AG09309 (cell line): Measurements from ENCODE around the gene MAP4K3.

ENCODE experiments used
- DNase-seq: peaks from one replicate; pipeline ENCODE4 v3.0.0-alpha.2; 2010; ENCODE audit warnings: low read depth
- H3K4me3 ChIP-seq: 2 replicates; pipeline ENCODE4 v1.5.1; 2011; ENCODE audit warnings: mild to moderate bottlenecking, low read depth, low read length, moderate library complexity; ENCODE audit not compliant: control insufficient read depth
- TF ChIP-seq, protein P1 (sequence below): IDR thresholded peaks from 2 replicates; pipeline ENCODE4 v1.5.1; 2011; ENCODE audit warnings: mild to moderate bottlenecking, low read depth, low read length, inconsistent platforms; ENCODE audit not compliant: insufficient read depth, control insufficient read depth; ENCODE audit errors: missing control alignments

Gene MAP4K3

DNA sequence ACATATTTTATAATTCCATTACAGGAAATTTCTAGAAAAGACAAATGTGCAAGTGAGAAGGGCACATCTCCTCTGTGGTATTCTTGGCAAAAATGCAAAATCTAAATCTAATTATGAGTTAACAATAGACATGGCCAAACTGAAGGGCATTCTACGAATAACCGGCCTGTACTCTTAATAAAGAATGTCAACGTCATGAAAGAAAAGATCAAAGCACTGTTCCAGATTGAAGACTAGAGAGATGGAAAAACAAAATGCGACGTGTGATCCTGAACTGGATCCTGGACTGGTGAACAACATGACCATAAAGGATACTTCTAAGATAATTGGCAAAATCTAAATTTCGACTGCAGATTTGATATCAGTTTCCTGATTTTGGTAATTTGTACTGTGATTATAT is 196.3 kb downstream of the MAP4K3 start:
- TF ChIP-seq, protein P1, sequence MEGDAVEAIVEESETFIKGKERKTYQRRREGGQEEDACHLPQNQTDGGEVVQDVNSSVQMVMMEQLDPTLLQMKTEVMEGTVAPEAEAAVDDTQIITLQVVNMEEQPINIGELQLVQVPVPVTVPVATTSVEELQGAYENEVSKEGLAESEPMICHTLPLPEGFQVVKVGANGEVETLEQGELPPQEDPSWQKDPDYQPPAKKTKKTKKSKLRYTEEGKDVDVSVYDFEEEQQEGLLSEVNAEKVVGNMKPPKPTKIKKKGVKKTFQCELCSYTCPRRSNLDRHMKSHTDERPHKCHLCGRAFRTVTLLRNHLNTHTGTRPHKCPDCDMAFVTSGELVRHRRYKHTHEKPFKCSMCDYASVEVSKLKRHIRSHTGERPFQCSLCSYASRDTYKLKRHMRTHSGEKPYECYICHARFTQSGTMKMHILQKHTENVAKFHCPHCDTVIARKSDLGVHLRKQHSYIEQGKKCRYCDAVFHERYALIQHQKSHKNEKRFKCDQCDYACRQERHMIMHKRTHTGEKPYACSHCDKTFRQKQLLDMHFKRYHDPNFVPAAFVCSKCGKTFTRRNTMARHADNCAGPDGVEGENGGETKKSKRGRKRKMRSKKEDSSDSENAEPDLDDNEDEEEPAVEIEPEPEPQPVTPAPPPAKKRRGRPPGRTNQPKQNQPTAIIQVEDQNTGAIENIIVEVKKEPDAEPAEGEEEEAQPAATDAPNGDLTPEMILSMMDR = no peak
- DNase-seq = no peak
- no peak overlapping the region for H3K4me3 ChIP-seq

DNA sequence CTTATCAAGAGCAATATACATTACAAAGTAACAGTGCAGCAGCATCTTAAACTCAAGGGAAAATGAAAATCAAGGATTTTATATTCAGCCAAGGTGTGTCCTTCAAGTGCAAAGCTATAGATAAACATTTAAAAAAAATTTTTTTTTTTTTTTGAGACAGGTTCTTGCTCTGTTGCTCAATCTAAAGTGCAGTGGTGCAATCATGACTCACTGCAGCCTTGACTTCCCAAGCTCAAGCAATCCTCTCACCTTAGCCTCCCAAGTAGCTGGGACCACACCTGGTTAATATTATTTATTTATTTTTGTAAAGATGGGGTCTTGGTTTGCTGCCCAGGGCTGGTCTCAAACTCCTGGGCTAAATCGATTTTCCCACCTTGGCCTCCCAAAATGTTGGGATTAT is 202.3 kb downstream of the MAP4K3 start:
- TF ChIP-seq, protein P1 = no peak
- no peak for DNase-seq
- no peak overlapping the region for H3K4me3 ChIP-seq

DNA sequence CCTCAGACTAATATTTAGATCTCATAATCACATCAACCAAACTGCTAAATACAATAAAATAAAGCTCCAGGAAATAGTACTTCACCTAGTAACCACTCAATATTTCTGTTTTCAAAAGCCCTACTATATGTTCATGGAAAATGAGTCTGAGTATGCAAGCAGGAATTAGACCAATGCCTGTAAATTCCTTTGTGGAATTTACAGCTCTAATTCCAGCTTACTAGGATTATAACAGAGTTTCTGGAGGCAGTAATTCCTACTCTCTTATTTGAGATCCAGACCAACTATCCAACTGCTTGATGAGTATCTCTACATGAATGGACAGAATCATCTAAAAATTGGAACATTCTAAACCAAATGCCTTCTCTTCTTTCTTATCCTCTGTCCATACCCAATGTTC is 204.9 kb downstream of the MAP4K3 start:
- TF ChIP-seq, protein P1 = no peak
- H3K4me3 ChIP-seq = no peak overlapping the region
- DNase-seq = peak; percentile 27

DNA sequence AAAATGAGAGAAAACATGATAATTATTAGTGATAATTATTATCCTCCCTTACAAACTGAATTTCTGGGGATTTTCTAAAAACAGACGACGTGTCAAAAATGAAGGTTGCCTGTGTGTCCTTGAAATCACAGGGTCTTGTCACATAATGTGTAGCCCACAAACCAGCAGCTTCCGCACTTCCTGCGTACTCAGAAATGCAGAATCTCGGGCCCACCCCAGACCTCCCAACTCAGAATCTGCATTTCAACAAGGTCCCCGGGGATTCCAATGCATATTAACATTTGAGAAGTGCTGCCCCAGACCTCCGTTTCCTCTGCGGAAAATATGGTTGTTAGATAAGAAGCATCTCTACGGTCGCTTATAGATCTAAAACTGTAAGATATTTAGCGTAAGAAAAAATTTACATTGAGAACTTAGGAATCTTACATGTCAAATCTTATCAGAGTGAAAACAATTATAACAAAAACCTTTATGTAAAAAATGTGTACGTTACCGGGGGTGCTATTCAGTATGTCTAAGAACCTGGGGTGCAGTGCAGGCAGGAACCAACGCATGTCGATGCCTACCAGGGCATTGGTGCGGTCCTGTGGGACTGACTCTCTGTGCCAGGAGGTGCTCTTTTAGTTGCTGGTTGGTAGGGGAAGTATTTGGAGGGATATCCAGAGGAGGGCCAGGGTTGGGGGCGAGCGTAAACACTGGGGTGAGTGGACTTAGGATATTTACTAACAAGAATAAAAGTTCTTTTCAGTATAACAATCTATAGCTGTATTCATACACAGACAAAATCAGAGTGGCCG is 208.5 kb downstream of the MAP4K3 start:
- TF ChIP-seq, protein P1 = no peak
- no peak overlapping the region; the same call in 1 of the 2 replicates for H3K4me3 ChIP-seq
- no peak for DNase-seq

DNA sequence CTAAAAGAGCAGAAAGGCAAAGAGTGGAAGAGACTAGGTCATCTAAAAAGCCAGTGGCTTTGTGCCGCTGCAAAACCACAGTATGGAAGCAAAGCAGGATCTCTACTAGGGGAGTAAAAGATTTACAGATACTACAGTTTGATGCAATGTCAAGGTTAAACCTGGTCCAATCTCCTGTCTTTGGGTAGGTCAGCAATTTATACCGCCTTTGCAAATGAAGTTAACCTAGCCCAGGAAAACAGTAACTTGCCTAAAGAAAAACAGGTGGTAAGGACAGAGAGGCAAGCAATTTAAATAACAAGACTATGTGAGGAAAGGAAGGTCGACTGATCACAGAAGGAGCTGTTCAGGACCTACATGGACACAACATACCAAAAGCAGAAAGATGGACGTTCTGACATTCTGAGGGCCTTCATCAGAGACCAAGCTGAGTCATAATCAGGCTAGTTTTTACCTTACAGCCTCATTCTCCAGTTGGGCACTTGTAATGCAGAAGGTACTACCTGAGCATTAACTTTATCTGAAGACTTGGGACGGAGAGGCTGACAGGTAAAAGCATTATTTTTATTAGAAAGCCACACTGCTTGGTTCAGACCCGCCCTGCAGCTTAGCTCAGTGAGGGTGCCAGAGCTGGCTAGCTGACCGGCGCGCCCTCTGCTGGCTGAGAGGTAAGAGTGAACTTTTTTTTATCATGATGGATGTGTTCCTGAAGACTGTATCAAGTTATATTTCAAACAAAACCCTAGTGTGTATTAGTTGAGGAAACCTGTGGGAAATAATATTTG is 209.3 kb downstream of the MAP4K3 start:
- no peak overlapping the region for H3K4me3 ChIP-seq

DNA sequence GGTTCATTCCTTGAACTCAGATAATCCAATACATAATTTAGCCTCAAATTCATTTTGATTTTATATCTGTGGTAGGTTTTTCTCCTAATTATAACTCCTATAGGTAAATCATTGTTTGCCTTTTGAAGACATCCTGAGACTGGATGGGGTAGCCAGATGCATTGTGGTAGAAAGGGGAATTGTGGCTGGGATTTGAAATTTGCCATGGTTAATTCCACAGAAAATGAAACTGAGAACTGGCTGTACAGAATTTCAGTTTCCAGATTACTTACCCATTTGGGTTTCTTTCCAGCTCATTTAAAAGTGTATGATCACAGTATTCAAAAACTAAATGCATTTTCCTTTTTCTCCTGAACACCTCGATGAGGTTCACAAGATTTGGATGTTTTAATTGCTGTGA is 211.5 kb downstream of the MAP4K3 start:
- TF ChIP-seq, protein P1 = no peak
- no peak for DNase-seq
- H3K4me3 ChIP-seq = no peak overlapping the region

More for the DNA sequence above, 209.3 kb downstream of the MAP4K3 start:
- peak; percentile 13 for DNase-seq
- TF ChIP-seq, protein P1 = peak; percentile 94
